Dedifferentiated amniotic fluid mesenchymal stem cell (primary cell): Measurements from ENCODE around the gene LCN15.
"Not testable (repeated sequence)": the region's sequence is repeated elsewhere in the genome, so short reads cannot be mapped to it uniquely, and the experiment has no call there.

ENCODE experiments used
- DNase-seq: peaks from one replicate; pipeline ENCODE4 v3.0.0-alpha.2; 2016; ENCODE audit errors: extremely low spot score

Gene LCN15, protein sequence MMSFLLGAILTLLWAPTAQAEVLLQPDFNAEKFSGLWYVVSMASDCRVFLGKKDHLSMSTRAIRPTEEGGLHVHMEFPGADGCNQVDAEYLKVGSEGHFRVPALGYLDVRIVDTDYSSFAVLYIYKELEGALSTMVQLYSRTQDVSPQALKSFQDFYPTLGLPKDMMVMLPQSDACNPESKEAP

DNA sequence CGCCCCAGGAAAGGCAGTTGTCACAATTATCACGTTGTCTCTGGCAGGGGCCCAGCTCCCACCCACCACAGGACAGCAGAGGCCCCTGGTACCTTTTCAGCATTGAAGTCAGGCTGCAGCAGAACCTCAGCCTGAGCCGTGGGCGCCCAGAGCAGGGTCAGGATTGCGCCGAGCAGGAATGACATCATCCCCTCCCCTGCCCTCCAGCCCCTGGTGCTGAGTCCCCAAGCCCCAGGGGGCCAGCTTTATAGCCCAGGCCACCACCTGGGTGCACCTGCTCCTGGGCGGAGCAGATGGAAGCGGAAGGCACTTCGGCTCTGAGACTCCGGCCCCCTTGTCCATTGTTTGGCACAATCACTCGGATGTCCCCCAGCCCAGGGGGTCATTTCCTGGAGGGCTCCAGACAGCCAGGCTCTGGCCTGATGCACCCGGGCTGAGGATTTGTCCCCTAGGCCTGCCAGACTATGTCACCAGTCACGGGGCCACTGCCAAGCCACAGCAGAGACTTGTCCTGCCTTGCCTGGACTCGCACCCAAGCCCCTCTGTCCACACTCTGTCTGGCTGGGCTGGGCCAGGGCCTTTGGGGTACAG is at the start of gene LCN15:
Gene LCN15 (minus strand): TSS at position 218 of the 591 bp plus-strand sequence. CDS start 30 bp downstream, at position 188.
- no peak for DNase-seq

DNA sequence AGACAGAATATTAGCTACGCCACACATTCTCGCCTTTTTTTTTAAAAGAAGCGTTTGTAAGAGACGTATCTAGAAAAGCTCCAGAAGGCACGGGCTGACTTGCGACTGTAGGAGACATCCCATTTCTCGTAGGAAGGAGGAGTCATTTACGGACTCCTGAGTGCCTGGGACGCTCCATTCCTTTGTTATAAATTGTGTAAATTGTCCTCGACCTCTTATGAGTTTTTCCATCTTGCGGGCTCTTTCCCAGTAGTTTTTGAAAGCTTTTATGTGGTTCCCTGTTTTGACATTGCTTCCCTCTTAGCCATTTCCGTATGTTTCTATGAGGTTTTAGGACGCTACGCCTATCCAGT is 44.5 kb upstream of the LCN15 start:
- DNase-seq: peak; percentile 40

DNA sequence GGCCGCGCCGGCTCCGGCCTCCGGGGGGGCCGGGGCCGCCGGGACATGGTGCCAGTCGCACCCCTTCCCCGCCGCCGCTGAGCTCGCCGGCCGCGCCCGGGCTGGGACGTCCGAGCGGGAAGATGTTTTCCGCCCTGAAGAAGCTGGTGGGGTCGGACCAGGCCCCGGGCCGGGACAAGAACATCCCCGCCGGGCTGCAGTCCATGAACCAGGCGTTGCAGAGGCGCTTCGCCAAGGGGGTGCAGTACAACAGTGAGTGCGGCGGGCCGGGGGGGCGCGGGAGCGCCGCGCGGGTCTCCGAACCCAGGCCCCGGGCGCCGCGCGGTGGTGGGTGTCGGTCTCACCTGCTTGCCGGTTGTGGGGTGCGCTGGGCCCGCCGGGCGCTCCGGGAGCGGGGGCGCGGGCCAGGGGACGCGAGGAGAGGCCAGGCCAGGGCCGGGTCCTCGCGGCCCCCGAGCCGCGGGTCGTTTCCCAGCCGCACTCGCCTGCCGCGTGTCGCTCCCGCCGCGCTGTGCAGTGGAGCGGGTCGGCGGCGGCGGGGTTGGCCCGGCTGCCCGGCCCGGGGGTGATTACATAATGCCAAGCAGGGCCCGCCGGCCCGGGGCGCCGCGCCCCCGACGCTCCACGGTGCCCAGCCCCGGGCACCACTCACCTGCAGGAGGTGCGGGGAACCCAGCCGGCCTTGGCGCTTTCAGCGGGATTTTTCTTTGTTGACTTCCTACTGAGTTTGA is 43.9 kb upstream of the LCN15 start:
- DNase-seq: no peak

DNA sequence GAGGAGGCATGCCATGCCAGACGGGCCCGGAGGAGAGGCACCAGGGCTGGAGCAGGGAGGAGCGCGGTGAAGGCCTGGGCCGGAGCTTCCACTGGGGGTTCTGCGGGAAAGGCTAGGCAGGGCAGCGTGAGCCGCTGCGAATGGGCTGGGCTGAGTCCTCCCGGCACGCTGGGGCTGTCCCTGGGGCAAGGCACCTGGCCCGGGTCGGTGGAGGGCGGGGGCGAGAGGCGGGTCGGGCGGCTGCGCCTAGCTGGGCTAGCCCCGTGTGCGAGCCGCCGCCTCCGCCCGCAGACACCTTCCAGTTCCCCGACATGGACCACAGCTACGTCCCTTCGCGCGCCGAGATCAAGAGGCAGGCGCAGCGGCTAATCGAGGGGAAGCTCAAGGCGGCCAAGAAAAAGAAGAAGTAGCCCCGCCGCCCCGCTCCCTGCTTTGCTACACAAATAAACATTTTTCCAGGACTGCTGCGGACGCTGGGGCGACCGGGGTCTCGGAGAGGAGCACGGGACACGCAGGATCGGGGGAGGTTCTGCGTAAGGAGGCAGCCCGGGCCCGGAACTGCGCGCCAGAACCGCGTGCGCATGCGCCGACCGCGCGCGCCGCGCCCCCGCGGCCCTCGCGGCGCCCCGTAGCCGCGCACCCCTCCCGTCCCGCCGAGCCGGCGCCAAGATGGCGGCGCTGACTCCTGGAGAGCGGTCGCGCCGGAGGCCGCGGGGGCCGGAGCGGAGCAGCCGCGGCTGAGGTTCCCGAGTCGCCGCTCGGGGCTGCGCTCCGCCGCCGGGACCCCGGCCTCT is 43.2 kb upstream of the LCN15 start, which contains the start of gene RABL6:
Gene RABL6 (plus strand): TSS at position 668 of the 794 bp plus-strand sequence. CDS start 249 bp downstream, outside the sequence.
- peak; percentile 39 for DNase-seq

DNA sequence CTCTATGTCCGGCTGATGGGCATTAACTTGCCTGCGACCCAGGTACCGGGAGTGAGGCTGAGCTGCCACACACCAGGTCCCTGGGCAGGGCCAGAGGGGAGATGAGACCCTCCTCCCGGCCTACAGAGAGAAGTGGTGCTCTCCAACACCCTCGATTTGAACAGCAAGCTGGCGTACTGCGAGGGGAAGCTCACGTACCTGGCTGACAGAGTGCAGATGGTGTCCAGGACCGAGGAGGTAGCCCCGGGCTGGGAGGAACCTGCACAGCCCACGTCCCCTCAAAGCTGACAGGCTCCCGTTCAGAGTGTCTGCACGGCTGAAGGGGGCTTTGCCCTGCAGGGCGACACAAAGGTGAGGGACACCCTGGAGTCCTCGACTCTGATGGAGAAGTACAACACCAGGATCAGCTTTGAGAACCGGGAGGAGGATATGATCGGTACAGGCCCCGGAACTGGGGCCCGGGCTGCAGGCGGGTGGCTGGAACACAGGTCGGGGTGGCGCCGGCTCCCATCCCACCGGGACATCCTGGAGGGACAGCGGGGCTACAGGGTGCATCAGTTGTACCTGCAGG is 42.4 kb upstream of the LCN15 start:
- no peak for DNase-seq

- no peak for DNase-seq
Measured at GRCh38 chr9:136806067-136806466, 41.7 kb upstream of the LCN15 start.

DNA sequence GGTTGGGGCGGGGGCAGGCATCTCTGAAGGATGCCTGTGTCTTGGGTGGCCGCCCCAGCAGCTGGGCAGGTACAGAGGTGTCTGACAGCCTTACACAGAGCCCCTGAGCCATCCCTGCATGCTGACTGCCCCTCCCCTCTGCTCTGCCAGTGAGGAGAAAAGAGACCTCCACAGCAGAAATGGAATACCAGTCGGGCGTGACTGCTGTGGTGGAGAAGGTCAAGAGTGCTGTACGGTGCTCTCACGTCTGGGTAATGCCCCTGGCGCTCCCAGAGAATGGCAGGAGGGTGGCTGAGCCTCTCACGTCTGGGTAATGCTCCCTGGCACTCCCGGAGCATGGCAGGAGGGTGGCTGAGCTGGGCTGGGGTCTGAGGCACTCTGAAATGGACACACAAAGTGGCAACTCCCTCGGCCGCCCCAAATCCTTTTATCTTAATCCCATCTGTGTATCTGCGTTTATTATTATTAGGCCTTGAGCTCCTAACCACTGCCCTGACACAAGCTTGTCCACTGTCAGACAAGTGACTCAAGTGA is 41.0 kb upstream of the LCN15 start:
- no peak for DNase-seq

GRCh38 chr9:136804509-136805206 is 40.3 kb upstream of the LCN15 start:
- DNase-seq: no peak

- DNase-seq: no peak
Measured at GRCh38 chr9:136803551-136804508, 39.5 kb upstream of the LCN15 start.

DNA sequence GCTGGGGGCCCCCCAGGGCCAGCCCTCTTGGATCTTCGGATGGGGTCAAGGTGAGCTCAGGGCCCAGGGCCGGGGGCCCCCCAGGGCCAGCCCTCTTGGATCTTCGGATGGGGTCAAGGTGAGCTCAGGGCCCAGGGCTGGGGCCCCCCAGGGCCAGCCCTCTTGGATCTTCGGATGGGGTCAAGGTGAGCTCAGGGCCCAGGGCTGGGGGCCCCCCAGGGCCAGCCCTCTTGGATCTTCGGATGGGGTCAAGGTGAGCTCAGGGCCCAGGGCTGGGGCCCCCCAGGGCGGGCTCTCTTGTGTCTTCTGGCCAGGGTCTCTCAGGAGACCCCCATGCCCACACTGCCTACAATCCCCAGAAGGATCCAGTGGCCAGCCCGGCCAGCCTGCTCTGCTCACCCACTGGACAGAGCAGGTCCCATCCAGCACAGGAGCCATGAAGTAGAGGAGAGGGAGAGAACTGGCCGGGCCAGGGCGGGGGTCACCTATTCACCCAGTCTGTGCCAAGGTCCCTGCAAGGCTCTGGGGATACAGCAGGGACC is 38.8 kb upstream of the LCN15 start:
- DNase-seq: not testable (repeated sequence)

- DNase-seq: no peak
Measured at GRCh38 chr9:136802321-136802720, 38.0 kb upstream of the LCN15 start.

- DNase-seq: no peak
Measured at GRCh38 chr9:136799854-136800657, 35.7 kb upstream of the LCN15 start.

GRCh38 chr9:136799079-136799853 is 34.9 kb upstream of the LCN15 start:
- no peak for DNase-seq

DNA sequence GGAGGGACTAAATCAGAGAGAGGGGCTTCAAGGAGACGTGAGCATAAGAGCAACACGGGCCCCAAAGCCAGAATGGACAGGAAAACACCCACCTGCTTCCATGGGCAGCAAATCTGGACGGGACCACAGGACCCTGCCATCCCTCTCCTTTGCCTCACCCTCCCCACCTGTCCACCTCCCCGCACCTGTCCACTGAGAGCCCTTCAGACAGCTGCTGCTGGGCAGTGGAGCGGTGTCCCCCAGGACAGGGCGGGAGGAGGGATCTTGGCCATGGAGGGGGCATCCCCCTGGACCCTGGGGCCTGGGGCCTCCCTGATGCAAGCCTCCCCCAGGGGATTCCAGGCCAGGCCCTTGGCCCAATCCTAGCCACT is 34.4 kb upstream of the LCN15 start:
- no peak for DNase-seq

- not testable (repeated sequence) for DNase-seq
Measured at GRCh38 chr9:136796775-136797347, 32.5 kb upstream of the LCN15 start.

- no peak for DNase-seq
Measured at GRCh38 chr9:136796238-136796774, 32.0 kb upstream of the LCN15 start, which contains the start of gene CCDC183. Gene CCDC183, plus strand, starts transcription at chr9:136796338. Its CDS starts 60 bp downstream, at chr9:136796398.

- DNase-seq: no peak
Measured at GRCh38 chr9:136795000-136795348, 30.7 kb upstream of the LCN15 start.
